DMS114 treated with DMSO at 0.1 percent for 48 hours (cell line): ENCODE data around the gene POLR2J2.
"Not testable (repeated sequence)": the region's sequence is repeated elsewhere in the genome, so short reads cannot be mapped to it uniquely, and the experiment has no call there.

ENCODE experiments used
- DNase-seq: peaks from one replicate; lab custom pipeline; 2025; ENCODE audit not compliant: unreplicated experiment; lab: John Stamatoyannopoulos, UW

POLR2J2 gene

DNA sequence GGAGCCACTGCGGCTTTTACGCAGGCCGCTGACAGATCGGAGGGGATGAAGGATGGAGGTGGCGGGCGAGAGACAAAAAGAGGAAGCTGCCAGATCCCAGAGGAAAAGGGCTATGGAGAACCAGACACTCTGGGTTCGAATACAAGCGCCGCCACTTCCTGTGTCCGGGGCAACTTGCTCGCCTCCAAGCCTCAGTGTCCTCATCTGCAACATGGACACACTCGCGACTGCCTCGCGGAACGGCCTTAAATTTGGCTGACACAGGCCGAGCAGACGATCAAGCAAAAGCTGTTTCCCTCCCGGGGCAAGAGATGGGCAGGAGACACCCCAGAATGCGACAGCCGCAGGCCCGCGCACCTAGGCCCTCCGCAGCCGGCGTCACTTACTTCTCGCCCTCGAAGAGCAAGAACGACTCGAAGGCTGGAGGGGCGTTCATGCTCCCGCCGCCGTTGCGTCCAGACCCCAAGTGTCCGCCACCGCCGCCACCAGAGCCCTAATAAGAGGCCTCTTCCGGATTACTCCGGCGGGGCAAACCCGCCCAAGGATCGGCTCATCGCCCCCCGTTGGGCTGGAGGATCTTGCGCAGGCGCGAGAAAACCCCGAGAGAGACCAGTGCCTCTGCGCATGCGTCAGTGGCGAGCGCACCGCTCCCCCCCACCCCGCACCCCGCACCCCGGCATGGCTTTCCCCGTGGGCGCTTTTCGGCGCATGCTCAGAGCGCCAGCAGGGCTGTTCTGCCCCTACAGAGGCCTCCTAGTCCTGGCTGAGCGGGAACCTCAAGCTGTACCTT, at the start of gene POLR2J2:
Gene POLR2J2, minus strand, starts transcription at position 498 of the 790 bp plus-strand sequence. Its CDS starts 62 bp downstream, at position 436.
- DNase-seq = not testable (repeated sequence)

DNA sequence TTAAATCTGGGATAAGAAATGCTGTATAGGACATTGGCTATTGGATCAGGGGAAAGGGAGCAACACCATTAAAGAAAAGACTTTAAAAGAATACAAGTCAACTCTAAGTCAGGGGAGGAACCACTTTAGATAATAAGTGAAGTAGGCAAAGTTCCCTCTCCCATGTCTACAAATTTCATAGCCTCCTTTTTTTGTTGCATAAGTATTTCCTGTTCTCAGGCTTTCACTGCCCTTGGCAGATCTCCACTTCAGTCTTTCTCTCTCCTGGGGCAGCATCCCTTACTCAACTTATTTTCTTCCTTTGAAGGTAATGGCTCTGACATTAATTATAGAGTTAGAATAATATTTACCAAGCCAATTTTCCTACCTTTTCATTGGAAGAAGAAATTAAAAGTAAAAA, 47.0 kb upstream of the POLR2J2 start:
- not testable (repeated sequence) for DNase-seq

DNA sequence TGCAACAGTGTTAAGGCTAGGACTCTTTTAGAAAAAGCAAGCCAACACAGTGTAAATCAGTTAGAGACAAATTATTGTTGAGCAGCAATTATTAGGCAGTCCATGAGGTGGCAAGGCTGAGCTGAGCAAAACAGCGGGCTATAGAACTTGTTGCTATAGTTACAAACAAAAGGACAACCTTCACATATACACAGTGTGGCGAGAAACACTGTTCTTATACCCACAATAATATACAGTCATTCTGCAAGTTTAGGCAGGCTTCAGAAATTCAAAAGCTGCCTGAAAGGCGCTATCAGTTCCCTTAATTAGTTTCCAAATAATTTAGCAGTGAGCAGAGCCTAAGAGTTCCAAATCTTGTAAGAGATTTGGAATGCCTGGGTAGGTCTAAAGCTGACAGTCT, 44.3 kb upstream of the POLR2J2 start:
- DNase-seq = not testable (repeated sequence)

DNA sequence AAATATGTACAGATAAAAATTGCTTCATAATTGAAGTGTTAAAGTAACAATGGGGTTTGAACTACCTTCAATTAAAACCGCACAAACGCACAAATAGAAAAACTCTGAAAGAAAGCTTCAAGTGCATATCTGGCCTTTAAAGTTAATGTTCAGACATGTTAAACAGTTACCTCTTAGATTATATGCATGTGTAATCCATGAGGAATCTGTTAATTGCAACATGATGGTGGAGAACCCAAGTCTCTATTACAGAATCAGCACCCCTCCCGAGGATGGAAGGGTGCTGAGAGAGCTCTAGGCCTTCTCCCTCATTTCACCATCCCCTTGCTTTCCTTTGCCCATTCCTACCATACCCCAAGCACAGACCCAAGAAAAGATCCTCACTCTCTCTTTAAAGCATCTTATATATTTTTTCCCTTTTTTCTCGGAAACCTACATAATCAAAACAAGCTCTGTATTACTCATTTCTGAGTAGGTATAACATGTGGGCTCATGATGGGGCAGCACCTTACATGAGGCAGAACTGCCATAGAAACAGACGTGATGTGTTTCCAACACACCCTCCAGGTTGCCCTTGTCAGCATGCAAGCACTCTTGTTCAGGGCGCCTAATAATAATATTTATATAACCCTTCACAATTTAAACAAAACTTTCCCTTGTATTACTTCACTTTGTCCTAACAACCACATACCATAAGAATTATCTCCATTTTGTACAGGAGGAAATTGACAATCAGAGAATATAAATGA, 43.5 kb upstream of the POLR2J2 start:
- DNase-seq = not testable (repeated sequence)

DNA sequence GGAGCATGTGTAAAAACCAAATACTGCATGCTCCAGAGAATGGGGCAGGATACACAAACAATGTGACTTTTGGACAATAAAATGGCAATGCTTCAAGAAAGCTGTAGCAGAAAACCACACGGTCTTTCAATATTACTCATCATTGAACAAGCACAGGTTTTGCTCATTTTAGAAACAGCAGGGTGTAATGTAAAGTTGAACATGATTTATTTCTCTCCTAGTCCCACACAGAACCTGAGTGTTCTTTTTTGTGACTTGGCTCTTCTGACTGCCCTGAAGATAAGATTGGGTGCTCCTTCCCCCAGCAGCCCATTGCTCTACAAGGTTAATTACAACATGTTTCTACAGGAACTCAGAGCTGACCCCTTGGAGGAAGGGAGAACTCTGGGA, 42.2 kb upstream of the POLR2J2 start:
- DNase-seq = not testable (repeated sequence)

DNA sequence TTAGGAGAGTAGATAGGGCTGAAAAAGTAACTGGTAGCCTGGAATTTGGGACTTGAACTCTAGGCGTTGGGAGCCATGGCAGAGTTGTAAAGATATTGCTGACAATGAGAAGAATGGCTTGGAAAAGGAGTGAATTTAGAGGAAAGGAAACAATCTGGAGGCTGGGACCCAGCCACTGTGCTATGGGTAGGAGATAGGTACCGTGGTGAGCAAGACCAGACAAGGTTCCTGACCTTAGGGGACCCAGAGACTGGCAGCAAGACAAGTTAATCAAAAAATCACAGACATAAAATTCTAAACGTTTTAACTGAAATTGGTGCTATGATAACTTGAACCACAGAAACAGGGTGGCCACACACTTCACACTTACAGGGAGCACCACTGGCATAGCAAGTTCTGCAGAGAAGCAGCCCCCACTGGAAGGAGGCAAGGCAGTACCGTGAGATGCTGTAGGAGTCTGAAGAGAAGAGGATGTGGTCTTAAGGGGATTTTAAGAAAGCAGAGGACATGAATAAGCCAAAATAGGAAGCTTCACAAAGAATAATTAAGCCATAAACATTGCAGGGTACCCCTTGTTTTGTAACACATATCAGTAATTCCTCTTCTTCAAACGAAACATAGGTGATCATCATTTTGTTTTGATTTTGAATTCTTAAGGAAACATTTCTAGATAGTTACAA, 41.7 kb upstream of the POLR2J2 start:
- DNase-seq = not testable (repeated sequence)

DNA sequence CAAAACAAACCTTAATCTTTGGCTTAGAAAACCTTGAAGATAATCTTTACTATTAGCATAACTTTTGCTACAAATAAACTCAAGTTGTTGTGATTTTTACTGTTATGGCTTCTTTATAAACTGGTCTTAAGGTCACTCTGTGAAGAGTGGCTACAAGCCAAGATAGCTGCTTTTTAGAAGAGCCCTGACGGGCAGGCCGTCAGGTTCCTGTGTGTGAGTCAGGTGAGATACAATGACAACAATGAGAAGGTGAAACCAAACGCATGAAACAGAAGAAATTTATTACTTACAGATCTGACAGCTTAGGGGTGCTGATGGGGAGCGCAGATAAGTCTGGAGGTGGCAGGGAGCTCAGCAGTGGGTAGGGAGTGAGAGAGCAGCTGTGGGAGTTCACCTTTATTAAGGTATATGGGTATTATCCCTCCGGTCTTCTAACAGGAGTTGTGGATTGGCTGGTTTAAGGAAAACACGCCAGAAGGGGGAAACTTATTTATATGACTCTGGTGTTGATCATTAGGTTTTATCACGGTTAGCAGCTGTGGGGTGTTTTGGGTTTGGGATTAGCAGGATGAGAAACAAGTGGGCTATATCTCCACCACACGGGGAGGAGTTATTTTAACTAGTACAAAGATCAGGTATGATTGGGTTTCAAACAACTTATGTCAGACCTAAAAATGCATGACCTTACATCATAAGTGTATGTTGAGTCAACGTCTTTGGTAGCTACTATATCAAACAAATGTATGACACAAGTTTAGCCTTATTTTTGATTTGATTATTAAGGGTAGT, 27.7 kb upstream of the POLR2J2 start:
- DNase-seq = not testable (repeated sequence)

DNA sequence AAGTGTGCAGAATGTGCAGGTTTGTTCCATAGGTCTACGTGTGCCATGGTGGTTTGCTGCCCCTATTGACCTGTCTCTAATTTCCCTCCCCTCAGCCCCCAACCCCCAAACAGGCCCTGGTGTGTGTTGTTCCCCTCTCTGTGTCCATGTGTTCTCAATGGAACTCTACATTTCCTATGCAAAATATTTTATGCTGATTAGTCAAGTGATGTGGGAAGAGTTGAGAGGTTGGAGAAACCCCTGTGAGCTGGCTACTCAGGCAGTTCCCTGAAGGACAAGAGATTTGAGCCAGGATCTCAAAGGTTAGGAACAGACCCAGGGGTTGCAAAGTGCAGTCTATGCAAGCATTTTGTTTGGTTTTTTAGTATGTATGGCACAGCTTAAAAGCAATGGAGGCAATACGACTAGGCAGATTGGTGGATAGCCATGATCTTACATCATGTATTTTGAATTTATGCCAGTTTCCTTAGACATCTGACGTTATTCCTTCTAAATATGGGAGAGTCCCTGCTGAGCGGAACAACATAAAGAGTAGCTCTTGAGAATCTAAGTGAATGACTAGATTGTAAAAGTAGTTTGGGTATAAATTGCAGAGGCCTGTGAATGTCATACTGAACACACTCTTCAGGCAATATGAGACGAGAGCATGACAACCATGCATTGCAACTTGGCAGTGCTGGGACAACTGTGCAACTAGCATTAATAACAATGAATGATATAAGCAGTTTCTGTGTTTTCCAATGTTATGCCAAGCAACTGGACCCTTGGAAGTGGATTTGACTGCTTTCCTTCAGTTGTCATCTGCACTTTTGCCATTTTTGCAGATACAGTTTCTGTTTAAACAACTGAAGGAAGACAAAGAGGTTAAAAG, 26.4 kb upstream of the POLR2J2 start:
- DNase-seq = not testable (repeated sequence)

DNA sequence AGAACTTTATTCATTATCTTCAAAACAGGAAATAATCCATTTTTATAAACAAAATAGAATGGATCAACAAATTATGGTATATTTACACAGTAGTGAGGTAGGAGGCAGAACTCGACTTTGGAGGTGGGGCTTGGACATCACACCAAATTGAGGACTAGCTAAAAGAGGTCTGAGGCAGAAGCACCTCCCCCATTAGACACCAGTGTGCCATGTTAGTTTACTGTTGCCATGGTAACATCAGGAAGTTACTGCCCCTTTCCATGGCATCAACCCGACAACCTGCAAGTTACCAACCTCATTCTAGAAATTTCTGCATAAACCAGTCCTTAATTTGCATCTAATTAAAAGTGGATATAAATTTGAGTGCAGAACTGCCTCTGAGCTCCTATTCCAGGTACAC, 24.5 kb upstream of the POLR2J2 start:
- DNase-seq = not testable (repeated sequence)

DNA sequence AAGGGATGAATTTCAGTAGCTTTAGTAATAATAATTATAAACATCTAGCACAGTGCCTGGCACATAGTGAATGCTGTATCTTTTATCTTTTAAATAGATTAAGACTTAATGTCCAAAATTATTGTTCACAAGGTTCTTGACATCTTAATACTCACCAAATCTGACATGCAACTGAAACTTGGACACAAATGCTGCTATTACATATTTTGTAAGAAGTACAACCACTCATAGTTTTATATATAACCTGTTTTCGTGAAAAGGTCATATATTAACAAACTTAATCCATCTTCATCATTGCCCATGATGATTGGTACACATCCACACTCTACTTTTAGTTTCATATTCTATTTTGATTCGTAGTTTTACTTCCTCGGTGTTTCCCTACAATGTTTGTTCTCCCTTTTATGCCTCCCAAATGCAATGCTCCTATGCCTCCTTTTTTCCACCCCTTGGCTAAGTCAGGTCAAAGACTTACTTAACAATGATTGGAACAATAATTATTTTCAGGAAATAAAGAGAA, 23.6 kb upstream of the POLR2J2 start:
- DNase-seq = not testable (repeated sequence)

DNA sequence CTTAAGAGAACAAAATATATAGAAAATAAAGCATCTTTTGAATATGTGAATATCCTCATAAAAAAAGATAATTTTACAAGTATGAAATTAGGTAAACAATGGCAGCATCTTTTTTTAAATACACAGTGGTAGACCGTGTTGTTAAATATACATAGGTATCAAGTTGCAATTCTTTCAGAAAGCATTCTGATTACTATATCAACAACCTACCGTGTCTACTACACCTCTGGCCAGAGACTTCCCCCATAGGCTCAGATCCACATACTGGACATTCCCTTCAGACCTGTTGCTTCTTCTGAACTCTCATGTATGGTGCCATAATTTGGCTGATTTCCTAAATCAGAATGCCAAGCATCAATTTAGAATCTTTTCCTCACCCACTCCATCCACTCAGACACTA, 22.5 kb upstream of the POLR2J2 start:
- DNase-seq = not testable (repeated sequence)

DNA sequence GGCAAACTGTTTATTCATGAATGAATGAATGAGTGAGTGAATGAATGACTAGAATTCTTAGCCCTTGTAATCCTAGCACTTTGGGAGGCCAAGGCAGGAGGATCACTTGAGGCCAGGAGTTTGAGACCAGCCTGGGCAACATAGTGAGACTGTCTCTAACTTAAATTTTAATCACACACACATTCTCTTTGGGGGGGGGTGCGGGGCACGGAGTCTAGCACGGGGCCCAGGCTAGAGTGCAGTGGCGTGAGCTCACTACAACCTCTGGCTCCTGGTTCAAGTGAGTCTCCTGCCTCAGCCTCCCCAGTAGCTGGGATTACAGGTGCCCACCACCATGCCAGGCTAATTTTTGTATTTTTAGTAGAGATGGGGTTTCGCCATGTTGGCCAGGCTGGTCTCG, 19.1 kb upstream of the POLR2J2 start:
- DNase-seq = not testable (repeated sequence)

DNA sequence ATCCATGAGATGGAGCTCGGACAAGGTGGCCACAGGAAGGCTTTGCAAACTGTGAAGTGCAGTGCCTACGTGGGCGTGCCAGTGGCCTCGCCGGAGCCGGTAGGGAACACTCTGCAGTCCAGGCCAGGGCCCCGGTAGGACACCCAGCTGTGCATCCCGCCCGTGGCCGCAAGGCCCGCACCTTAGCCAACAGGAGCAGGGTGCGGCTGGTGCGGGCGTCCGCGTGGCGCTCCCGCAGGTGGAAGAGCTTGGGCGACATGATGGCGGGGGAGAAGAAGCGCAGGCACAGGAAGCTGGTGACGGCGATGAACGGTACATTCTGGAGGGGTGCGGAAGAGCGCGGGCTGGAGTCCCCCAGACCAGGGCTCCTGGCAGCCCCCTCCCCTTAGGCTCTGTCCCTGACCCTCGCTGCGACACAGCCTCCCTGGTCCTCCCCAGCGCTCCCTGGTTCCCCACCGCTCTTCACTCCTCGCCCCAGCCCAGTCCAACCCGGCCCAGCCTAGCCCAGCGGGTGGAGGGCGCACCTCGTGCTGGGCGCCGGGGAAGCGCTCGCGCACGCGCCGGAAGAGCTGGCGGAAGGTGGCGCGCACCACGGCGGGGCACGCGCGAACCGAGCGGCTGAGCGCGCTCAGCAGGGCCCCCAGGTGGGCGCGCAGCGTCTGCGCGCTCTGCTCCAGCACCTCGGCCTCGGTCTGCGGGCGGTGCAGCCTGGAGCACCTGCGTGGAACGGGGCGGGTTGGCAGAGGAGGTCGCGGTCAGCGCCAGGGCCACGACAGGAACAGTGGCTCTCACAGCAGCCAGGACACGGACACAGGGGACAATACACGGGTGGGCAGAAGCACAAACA, 18.2 kb upstream of the POLR2J2 start:
- DNase-seq = not testable (repeated sequence)

DNA sequence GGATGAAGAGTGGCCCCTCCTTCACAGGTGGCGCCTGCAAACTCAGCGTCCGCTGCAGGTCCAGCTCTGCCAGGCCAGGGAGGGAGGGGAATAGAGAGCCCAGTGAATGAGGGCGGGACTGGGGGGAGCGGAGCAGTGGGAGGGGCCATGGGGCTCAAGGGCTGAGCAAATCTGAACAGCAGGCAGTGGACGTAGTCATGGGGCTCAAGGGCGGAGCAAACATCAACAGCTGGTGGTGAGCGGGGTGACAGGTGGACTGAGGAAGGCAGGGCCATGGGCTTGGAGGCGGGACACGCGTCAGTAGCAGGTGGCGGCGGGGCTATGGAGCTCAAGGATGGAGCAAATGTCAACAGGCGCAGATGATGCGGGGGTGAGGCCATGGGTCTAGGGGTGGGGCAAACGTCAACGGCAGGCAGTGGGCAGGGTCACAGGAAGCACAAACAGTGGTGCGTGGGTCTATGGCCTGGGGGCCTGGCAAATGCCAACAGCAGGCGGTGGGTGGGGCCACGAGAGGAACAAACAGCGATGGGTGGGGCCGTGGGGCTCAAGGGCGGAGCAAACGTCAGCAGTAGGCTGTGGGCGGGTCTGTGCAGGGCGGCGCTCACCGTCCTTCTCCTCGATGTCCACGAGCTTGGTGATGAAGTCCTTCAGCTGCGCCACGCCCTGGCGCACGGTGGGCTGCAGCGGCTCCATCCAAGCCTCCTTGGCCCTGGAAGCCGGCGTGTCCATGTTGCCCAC, 17.0 kb upstream of the POLR2J2 start:
- DNase-seq = not testable (repeated sequence)

DNA sequence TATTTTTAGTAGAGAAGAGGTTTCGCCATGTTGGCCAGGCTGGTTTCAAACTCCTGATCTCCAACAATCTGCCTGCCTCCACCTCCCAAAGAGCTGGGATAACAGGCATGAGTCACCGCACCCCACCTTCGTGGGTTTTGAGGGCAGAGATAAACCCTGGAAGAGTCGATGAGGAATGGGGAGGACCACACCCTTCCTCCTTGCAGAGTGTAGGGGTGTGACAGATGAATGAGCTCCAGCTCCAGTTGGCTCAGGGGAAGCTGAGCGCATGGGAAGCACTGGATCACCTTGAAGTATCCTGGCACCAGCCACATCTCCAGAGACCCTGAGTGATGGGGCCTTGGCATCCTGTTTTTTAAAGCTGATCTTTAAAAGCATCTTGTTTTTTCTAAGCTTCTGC, 11.1 kb upstream of the POLR2J2 start:
- not testable (repeated sequence) for DNase-seq

DNA sequence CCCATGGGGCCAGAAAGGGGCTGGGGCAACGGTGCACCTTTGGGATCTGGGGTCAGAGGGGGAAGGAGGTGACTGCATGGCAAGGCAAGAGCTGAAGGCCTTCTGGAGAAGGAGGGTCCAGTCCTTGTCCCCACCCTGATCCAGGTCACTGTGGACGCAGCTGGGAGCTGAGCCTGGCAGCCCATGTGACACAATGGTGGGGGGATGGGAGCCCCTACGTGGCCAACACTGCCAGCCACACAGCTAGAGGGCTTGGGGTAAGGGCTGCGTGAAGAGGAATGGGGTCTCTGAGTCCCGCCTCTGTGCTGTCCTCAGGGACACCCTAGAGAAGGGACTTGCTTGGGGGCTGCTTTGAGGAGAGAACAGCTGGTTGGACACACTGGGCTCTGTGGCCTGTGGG, 9.3 kb upstream of the POLR2J2 start:
- not testable (repeated sequence) for DNase-seq

DNA sequence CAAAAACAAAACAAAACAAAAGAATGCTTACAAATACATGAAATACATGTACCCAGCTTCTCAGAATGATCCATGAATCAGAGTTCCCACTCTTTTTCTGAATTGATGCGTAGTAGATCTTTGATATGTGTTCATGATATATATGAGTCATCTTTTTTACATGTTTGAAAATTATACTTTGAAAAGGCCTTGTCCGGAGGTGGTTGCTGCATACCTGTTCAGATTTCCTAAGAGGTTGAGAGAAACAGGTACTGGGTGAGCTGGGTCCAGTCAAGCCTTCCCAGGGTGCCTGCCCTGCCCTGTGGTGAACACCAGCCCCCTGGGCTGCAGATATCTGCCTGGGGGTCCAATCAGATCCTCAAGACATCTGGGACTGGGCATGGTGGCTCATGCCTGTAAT, 4.1 kb upstream of the POLR2J2 start:
- not testable (repeated sequence) for DNase-seq
